Epidermal melanocyte (primary cell): Measurements from ENCODE around the gene DNAH3.
"Not testable (repeated sequence)": the region's sequence is repeated elsewhere in the genome, so short reads cannot be mapped to it uniquely, and the experiment has no call there.

ENCODE experiments used
- DNase-seq: peaks from one replicate; pipeline ENCODE4 v3.0.0; 2011; ENCODE audit warnings: low spot score; ENCODE audit not compliant: insufficient read length

Gene DNAH3, protein sequence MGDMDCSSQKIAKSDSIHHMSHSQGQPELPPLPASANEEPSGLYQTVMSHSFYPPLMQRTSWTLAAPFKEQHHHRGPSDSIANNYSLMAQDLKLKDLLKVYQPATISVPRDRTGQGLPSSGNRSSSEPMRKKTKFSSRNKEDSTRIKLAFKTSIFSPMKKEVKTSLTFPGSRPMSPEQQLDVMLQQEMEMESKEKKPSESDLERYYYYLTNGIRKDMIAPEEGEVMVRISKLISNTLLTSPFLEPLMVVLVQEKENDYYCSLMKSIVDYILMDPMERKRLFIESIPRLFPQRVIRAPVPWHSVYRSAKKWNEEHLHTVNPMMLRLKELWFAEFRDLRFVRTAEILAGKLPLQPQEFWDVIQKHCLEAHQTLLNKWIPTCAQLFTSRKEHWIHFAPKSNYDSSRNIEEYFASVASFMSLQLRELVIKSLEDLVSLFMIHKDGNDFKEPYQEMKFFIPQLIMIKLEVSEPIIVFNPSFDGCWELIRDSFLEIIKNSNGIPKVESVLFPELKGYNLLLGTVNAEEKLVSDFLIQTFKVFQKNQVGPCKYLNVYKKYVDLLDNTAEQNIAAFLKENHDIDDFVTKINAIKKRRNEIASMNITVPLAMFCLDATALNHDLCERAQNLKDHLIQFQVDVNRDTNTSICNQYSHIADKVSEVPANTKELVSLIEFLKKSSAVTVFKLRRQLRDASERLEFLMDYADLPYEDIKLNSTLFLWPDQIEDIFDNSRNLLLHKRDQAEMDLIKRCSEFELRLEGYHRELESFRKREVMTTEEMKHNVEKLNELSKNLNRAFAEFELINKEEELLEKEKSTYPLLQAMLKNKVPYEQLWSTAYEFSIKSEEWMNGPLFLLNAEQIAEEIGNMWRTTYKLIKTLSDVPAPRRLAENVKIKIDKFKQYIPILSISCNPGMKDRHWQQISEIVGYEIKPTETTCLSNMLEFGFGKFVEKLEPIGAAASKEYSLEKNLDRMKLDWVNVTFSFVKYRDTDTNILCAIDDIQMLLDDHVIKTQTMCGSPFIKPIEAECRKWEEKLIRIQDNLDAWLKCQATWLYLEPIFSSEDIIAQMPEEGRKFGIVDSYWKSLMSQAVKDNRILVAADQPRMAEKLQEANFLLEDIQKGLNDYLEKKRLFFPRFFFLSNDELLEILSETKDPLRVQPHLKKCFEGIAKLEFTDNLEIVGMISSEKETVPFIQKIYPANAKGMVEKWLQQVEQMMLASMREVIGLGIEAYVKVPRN (N-terminal part only)

DNA sequence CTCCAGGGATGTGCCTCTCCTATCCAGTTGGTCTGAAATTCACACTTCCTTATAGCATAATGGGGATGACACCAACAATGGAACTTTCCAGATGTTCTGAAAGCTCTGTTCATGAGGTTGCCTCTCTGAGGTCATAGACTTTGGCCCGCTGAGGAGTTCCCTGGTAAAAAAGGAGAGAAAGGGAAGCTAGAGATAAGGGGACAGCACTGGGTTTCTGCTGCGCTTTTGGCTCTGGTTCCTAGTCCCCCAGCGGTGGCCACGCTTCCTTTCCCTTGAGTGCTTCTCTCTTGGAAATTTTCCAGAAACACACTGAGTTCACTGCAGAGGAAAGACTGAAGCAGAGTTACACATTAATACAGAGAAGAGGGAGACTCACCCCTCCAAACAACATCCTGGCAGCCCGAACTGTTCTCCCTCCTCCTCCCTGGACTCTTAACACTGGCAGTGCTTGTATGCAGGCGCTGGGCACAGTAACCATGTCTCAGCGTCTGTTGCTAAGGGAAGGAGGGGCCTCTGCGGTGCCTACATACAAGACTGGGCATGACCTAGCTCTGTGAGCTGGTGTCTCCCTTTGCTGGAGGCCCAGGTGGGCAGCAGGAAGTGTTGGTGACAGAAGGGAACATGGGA lies at the start of gene DNAH3:
TSS of gene DNAH3 (minus strand) at position 472 of the 627 bp plus-strand sequence. CDS start 527 bp downstream, outside the sequence.
- DNase-seq = no peak

DNA sequence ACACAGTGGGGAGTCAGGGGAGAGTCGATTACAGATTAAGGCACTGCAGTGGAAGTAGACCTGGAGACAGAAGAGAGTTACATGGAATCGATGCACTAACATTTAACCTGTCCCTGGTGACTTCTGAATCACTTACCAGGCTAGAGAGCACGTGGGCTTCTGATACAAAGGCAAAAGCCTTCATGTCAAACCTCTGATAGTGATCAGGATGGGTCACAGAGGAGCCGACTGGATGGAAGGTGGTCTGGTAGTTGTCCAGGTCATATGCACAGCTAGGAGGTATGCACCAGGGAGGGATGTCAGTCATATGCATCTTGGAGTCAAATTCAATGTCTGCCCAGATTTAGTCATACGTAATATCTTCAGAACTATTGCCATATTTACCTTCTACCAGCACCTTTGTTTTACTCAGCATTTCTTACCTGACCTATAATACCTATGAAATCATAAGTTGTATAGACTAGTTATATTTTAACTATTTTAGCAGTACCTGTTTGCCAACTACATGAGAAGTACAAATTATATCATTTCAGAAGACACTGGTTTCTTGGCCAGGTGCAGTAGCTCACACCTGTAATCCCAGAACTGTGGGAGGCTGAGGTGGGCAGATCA lies 49.1 kb upstream of the DNAH3 start:
- DNase-seq = no peak

- no peak for DNase-seq
Measured at GRCh38 chr16:21197621-21198020, 47.0 kb upstream of the DNAH3 start.

DNA sequence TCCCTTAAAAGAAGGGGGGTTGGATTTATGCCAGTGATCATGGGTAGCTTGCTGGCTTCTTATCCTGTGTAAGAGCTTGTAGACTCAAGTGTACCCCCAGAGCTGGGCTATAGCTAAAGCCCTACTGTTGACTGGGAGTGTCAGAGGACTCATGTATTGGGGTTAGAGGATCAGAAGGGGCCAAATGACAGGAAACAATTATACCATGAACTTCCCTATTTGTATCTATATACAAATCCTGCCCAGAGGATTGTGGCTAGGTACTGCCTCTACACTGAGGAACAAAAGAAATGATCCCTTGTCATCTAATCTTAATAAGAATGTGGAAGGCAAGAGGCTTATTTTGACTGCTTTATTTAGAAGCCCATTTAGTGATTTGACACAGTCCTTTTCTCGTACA lies 46.5 kb upstream of the DNAH3 start:
- DNase-seq = no peak

GRCh38 chr16:21195330-21195729 lies 44.7 kb upstream of the DNAH3 start:
- DNase-seq = not testable (repeated sequence)

DNA sequence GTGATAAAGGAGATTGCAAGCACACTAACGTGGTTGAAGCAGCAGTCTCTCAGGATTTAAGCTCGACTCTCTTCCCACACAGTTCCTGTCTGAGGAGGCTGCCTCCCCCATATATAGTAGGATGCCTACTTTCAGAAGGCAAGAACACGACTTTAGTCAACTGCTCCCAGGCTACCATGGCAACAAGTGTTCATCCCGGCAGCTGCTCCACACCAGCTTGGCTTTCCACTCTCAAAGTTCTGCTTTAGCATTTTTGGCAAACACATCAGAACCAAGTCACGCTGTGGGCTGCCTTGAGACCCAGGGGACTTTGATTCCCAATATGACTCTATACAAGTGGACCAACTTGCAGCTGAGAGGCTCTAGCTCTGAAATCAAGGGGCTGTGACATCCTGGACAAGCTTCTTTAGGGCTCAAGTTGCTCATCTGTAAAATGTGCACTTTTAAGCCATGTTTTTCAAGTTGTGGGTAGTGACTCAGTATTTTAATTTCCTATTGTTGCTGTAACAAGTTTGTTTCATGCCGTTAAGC lies 44.2 kb upstream of the DNAH3 start:
- no peak for DNase-seq

GRCh38 chr16:21192991-21193390 lies 42.3 kb upstream of the DNAH3 start:
- no peak for DNase-seq

DNA sequence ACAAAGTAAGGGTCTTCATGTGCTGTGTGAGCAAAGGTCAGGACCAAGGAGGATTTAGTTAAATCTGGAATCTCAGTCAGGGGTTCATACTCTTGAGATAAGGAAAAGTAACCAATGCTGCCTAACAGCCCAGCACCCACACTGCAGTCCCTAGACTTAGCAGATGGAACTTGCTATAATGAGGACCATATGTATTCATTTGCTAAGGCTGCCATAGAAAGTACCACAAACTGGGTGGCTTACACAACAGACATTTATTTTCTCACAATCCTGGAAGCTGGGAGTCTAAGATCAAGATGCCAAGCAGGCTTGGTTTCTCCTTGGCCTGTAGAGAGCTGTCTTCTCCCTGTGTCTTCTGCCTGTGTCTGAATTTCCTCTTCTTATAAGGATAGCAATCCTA lies 40.0 kb upstream of the DNAH3 start:
- DNase-seq = no peak

DNA sequence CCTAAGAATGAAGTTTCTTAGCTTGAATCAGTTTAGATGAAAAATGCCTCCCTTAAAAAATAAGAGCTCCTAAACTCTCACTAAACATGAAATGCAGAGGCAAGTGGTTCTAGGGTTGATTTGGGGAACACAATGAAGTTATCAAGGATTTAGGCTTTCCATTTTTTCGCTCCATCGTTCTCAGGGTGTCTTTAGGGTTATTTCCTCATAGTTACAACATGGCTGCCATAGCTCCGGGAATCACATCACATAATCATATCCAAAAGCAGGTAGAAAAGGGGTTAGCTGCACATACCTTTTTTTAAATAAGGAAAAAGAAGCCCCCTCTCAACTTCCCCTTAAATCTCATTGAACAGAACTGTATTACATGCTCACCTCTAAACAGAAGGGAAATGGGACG lies 39.4 kb upstream of the DNAH3 start:
- DNase-seq = no peak

GRCh38 chr16:21189311-21189710 lies 38.7 kb upstream of the DNAH3 start:
- no peak for DNase-seq

- DNase-seq = no peak
Measured at GRCh38 chr16:21186326-21186691, 35.7 kb upstream of the DNAH3 start.

DNA sequence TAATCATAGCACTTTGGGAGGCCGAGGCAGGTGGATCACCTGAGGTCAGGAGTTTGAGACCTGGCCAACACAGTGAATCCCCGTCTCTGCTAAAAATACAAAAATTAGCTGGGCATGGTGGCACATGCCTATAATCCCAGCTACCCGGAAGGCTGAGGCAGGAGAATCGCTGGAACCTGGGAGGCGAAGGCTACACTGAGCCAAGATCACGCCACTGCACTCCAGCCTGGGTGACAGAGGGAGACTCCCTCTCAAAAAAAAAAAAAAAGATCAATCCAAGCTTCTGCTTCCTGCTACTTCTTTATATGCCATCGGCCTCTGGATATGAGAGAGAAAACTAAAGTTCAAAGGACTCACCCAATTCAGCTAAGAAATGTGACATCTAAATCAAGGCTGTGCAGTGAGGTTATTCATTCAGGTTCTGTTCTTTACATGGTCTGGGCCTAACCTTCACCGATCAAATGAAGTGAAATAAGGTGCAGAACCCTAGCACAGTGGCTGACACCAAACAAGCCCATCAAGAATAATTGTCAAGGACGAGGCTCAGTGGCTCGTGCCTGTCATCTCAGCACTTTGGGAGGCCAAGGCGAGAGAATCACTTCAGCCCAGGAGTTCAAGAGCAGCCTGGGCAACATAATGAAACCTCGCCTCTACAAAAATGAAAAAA lies 35.1 kb upstream of the DNAH3 start:
- no peak for DNase-seq

DNA sequence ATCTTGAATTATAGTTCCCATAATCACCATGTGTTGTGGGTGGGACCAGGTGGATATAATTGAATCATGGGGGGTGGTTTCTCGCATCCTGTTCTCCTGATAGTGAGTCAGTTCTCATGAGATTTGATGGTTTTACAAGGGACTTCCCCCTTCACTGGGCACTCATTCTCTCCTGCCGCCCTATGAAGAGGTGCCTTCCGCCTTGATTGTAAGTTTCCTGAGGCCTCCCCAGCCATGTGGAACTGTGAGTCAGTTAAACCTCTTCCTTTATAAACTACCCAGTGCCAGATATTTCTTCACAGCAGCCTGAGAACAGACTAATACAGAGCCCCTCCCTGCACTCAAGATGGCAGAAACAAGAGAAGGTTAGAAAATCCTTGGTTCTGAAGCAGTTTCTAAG lies 34.2 kb upstream of the DNAH3 start:
- DNase-seq = no peak

- no peak for DNase-seq
Measured at GRCh38 chr16:21183995-21184394, 33.3 kb upstream of the DNAH3 start.

DNA sequence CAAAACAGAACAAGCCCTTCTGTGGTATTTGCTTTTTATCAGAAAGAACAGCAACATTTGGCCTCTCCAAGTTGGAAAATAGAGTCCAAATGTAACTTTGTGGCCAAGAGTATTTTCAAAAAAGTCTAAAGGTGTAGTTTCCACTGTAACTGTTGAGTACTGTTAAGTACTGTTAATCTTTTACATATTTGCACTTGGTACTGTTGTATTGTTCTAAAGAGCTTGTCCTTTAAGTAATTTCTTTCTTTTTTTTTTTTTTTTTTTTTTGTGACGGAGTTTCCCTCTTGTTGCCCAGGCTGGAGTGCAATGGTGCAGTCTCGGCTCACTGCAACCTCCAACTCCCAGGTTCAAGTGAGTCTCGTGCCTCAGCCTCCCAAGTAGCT lies 29.3 kb upstream of the DNAH3 start:
- no peak for DNase-seq

DNA sequence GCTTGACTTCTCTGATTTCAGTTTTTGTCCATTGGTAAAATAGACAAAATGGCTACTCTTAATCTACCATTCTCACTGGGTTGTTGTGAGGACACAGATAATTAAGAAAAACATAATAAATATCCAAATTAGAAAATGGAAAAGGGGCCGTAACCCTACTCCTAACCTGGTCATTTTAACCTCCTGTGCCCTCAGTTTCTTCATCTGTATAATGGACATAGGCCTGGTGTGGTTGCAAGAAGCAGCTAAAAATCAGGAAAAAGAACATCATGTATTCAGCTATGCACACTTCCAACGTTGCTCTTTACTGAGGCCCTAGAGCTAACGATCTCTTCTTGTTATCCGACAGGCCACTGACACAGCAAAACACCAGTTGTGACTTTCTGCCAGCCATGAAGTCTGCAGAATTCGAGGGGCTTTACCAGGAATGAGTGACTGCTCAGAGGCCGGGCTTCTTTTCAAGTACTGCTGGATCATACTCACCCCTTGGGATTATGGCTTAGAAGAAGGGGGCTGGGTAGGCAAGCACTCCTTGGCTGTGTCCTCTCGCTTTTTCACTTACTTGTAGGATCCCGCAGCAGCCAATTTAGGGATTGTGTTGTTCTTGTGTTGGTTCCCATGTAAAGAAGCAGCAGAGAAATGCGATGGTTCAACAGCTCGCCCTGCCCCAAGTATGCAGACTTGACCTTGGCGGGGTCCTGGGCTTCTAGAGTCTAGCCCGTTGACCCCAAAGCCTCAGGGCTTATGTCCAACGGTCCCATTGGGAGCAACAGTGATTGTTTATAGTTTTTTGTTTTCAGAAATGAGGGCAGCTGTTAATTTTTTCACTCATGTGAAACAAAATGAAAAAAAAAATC lies 28.7 kb upstream of the DNAH3 start:
- no peak for DNase-seq

DNA sequence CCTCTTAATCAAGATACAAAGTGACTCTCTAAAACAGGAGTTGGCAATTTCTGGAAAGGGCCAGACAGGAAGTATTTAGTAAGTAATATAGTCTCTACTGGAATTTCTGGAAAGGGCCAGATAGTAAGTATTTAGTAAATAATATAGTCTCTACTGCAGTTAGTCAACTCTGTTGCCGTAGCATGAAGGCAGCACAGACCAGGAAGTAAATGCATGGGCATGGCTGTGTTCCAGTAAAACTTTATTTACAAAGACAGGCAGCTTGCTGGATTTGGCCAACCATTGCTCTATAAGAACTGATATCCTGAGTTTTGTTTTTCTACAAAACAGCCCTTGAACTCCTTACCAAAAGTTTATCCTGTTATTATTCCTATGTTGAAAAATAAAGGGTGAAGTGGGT lies 24.8 kb upstream of the DNAH3 start:
- no peak for DNase-seq

DNA sequence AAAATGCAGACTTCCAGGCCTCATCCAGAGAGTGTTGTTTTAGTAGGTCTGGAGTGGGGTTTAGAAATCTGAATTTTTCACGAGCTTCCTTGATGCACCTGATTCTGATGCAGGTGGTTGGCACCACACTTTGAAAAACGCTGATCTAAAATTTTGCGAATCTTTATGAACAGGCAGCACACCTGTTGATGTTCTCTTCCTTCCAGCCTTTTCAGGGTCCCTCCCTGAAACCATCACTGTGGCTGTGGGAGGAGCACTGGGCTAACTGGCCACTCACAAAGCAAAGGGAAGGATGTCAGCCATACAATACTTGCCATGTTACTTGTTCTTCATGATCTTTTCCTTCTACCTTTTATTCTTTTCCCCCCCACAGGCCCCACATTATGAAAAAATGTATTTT lies 22.0 kb upstream of the DNAH3 start:
- no peak for DNase-seq

DNA sequence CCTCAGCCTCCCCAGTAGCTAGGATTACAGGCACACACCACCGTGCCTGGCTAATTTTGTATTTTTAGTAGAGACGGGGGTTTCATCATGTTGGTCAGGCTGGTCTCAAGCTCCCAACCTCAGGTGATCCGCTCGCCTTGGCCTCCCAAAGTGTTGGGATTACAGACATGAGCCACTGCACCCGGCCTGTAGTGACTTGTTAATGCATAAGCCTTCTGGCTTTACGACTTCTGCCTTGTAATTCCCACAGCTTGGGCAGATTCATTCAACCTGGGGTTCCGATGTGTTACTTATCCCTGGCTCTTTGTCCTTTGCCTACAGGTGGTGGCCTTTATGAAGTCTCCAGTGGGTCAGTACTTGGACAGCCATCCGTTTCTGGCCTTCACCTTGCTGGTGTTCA lies 19.5 kb upstream of the DNAH3 start:
- not testable (repeated sequence) for DNase-seq
